Activated CD4-positive, alpha-beta T cell treated with anti-CD3 and anti-CD28 coated beads, Interleukin-2, amount 50 U/mL, for 4 hours (primary cell): ENCODE data around the gene STK39.

Experiments used
- DNase-seq, 2 experiments: peaks; one replicate each; pipeline ENCODE4 v3.0.0-alpha.2; 2020

Gene STK39

DNA sequence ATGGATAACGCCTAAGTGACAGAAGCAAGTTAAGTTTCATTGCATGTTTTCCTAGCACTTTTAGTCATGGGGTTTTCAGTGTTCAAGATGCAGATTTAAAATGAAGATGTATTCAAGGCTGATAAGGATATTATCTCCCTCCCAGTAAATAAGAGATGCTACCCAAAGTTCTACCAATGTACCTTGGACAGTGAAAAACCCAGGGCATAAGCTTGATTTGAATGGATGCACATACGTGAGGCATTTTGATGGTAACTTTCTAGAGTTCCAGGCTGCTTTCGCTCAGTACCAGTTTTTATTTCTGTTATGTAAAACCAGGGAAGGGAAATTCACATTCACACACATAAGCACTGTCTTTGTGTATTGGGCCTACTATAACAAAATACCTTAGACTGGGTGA, 90.3 kb downstream of the STK39 start:
- no peak for DNase-seq

DNA sequence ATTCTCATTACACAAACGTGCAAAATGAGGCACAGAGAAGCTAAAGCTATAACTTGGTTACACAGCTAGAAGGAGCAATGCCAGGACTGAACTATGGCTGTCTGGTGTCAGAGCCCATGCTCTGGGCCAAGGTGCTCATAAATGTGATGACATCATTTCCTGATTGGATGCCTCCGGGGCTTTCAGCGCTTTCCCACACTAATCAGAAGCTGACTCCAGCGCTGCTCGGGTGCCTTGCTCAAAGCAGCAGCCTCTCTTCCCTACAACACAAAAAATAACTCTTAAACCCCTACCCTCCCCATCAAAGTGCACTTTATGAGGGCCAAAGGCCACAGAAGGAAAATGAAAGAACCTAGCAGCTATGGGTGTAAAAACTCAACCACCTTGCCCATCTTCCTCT, 90.7 kb downstream of the STK39 start:
- no peak for DNase-seq

DNA sequence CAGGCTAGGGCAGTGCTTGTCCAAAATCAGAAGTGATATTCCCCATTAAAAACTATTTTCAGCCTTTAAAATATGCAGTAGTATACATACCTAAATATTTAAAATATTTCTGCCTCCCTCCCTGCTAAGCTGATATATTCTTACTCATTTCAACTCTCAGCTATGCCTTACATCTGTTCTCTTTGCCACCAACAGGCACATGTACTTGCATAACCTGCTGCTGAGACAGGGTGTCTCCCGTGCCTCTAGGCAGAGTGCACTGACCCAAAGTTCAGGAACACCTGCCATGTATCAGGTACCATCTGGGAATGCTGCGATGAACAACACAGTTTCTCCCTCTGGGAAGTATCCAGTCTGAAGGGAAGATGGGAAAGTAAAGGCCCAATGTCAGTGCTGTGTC, 91.7 kb downstream of the STK39 start:
- DNase-seq, result no peak

DNA sequence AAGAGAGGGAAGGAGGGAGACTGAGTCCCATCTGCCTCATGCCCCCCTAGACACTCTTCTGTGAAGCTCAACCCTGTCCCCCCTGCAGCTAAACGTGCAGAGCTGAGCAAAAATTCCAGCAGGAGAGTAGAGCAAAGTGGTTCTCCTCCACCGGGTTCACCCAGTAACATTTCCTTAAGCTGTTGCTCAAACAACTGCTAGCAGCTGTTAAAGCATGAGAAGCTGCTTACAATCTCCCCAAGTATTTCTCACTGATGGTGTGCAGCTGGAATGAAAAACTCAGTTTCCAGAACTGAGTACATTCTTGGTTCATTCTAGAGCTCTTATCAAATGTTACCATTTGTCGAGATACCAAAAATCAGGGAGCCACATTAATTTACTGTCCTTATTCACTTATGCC, 92.3 kb downstream of the STK39 start:
- DNase-seq, result no peak

DNA sequence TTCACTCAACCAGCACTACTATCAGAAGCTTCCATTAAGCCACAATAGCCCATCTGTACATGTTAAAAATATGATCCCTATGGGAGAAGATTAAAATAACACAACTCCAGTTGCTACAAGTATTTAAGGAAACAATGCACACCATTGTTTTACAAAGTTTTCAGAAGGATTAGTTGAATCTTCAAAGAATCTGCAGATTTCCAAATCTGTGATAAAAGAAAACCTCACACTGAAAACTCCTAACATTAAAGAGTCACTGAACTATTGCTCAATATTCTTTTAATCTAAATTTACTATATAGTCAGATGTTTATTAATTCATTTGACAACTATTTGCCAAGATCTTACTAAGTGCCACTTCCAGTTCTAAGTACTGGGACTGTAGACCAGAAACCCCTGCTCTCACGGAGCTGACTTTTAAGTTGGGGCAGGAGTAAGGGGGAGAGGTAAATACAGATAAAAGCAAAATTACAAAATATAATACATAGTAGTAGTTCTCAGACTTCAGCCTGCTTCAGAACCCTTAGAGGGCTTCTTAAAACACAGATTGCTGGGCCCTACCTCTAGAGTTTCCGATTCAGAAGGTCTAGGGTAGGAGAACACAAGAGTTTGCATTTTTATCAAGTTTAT, 94.4 kb downstream of the STK39 start:
- DNase-seq, result no peak

DNA sequence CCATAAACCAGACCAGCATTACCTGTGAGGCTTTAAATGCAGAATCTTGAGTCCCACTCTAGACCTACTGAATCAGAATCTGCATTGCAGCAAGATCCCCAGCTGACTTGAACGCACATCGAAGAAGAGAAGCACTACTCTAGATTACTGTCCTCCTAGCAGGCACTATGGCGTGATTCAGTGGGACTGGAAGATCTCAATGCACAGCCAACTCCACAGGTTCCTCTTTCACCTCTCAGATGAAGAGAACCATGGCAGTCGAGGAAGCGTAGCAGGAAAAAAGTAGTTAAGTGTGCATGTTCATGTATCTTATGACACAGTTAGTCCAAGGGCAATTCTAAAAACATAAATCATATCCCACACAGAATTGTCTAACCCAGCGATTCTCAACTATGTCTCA, 97.4 kb downstream of the STK39 start:
- no peak for DNase-seq

DNA sequence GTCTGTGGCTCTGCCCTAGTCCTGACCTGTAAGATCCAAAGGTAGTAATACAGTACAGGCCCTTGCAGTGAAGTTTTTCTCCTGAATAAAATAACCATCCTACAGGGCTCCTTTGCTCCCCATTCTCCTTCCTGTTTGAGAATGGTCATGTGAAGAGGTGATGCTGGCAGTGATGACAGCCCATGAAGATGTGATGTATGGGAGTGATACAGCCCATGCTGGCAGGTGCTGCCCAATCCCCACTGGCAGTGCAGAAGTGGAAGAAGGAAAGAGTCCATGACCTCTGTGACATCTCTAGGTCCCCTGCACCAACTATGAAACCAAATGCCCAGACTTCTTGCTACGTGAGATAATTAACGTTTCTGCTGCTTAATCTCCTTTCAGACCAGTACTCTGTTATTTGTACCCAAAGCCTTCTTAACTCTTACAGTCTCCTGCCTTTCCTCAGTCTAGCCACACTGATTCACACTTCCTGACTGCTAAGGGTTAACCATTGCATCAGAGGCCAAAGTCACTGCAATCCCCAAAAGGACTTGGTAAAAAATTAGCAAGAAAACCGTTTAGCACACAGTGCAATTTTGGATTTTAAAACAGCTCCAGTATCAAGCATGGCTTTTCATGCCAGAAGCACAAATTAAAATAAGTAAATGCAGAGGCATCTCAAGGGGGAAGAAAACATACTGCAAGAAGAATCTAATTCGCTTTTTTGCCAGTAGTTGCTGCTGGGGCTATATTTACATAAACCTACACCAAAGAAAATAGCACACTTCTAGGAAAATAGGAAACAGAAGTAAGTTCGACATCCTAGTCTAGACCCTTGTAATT, 98.0 kb downstream of the STK39 start:
- no peak for DNase-seq

DNA sequence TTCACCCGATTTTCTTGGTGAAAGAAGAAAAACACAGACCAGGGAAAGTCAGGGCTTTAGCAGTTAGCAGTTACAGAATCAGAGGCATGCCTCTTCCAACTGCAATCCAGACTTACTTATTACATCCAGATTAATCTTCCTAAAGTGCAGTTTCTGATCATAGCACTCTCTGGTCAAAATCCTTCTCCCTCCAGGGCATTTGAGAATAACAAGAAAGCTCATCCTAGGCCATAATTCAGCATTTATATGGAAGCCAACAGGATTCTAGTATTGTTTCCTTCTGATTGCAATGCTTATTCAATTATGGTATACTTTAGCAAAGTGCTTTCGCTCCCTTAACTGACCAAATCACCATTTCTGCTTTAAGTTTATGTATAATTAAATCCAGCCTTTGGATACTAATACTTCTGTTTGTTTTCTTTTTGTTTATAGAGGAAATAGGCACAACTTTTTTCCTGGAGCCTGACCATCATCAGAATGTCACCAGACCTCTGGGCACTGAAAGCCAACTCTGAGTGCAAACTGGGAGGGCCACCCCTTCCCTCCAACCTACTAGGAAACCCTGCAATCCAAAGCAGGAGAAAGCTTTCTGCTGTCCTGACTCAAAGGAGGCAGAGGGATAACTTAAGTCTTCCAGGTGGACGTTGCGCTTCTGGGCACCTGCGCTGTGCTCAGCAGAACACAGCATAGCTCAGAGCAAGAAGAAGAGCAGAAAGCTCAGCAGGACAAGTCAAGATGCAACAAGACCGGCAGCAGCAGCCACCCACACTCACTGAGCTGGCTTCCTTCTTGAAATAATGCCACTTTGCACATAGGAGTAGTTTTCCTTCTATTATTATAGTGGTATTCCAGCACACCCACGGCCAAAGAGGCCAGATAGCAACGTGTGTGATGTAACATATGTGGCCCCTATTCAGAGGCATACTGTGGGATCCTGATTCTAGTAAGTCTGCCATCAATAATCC, 99.3 kb downstream of the STK39 start:
- no peak for DNase-seq

DNA sequence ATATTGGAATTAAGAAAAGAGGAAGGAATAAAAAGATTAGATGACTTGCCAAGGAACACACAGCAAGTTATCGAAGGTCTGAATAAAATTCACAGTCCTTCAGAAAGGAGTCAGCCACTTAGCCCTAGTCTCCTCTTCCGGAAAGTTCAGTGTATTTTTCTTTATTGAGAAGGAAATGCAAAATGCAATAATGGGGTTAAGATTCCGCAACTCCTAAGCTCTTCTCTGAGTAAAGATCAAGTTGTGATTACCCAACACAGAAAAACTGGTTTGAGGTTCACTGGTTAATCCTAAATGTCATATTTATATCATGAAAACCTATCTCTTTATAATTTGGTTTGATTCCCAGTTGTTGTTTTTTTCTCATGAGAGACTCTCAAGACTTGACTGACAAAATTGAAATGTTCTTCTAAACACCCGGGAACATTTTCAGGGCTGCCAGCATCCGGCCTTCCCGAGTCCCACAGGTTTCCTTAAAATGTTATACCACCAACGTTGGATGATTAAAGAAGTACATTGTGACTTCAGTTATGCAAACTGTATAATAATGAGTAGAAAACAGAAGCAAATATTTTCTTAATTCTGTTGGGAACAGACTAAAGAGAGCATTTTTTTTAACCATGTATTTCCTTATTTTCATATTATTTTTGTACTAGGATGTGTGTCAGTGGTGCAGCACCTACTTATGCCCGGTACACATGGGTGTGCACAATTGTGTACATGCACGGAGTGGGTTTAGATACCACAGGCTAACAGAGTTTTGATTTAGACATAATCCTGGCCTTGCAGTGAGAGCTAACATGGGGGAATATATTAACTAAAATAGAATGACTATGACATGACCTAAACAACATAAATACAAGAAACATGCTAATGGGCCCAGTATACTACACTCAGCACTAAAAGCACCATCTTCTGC, 100.2 kb downstream of the STK39 start:
- DNase-seq, result no peak

DNA sequence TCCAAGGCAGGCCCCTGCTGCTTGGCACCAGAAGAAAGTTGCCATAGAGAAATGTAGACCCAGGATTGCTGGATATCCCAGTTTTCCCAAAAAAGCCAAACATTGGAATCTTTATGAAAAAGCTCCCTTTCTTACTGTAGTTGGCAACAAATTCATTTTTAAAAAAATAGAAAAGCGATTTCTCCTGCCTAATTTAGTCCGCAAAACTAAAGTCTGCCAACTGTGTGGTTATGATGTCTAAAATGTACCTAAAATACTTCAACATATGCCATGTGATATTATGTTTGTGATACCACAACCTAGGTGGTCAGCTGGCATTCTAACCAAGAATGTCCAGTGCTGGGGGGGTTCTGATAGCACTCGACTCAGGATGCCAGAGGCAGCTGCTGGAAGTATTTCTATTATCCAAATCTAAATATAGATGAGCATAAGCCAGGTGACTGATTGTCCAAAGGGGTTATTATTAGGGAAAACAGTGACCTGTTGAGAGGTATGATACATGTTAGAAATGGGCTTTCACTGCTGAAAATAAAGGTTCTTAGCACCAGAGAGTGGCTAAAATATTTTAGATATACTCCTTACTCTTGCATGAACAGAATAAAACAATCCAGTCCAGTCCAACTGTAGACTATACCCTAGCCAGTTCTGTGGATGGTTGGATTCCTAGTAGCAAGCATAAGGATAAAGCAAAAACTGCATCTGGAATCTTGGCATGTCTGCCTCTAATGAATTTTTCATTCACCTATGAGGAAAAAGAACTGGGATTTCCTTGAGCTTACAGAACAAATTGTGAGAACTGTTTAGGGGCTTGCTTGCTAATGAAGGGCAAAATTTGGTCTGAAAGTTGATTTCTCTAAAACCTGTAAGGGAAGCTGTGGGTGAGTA, 101.7 kb downstream of the STK39 start:
- DNase-seq, result no peak

DNA sequence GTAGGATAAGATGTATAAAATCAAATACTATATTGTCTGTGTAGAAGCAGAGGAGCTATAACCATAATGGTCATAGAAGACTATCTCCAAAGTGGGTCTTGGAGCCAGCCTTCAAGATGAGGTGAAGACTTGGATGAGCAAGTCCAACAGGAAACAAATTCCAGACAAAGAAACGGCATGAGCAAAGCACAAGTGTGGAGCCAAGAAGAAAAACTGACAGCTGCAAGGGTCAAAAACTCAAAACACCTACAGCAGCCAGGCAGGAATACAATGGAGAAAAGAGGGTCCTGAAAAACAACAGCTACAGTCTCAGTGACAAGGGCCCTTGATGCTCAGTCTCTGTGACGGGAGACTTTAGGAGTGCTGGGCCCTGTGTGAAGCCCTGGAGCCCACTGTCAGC, 102.4 kb downstream of the STK39 start:
- DNase-seq, result no peak

DNA sequence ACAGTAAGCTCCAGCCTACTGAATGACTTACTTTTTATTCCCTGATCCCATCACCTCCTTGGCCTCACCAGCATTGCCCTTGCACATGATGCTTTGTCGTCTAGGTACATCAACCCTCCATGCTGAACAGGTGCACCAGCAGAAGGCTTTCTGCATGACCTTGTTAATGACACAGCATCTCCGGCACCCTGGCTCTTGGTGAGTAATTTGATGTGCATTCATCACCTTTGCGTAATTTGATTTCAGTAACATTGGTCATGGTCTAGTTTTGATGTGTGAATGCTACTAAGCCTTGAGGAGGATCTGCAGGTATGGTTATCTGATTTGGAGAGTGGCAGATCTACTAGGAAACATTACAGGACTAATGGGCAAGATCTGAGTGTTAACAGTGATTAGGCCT, 103.6 kb downstream of the STK39 start:
- DNase-seq, result no peak

DNA sequence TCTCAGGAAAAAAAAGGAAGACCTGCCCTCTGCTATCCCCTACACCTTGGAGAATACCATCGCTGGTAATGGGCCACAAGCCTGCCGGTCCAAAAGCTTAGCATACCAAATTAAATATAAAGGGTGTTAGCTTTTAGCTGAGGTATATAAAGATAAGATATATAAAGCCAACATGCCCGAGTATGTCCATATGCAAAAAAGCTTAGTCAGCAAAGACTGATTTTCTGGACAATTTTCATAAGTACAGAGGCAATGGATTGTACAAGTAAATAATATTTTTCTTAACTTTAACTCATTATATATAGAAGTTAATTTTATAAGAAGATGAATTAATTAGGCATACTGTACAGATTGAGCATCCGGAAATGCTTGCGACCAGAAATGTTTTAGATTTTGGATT, 106.5 kb downstream of the STK39 start:
- no peak for DNase-seq

DNA sequence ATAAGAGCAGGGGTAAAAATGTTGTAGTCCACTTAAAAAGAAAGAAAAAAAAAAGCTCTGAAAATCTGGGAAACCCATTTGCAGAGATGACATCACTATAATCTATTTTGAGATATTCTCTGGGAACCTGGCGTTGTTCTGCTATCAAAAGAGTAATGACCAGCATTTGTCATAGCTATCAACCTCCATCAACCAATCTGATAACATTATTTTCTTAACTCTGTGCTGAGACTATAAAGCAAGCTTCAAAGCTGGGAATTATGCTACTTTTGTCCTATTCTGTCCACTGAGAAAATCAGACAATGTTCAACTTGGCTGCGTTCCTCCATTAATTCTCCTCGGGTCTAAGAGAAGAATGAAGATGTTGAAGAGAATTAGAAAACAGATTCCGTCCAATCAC, 107.5 kb downstream of the STK39 start:
- no peak for DNase-seq

DNA sequence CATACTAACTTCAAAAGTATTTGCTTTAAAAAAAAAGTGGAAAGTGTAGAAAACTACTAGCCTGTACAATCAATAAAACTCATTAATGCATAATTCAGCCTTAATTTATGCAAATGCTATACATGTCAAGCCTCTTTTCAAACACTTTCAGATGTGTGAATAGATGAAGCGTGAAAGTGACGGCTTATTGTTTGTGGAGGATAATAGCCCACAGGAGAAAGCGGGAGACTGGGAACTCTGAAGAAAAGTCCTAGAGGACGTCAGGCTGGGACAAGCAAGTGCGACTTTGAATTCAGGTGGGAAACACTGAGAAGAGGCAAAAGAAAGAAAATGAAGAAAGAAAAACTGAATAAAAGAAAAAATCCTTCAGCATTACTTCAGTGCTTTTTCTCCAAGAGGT, 108.5 kb downstream of the STK39 start:
- no peak for DNase-seq

DNA sequence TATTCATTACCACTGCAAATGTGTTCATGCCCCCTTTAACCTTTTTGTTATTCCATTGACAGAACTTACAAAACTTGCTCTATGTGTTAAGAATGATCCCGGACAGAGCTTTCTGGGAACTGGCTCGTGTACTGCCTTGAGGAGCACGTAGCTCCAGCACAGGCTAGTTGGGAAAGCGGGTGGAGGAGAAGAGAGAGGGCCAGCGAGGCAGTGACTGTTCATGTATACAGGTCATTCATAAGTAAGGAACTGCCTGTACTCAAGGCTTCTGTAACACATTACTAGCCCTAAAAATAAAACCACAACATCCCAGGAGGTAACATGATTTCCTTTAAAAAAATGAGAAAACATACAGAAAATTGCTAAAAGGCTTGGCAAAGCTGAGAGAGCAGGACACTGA, 109.0 kb downstream of the STK39 start:
- DNase-seq, result no peak

DNA sequence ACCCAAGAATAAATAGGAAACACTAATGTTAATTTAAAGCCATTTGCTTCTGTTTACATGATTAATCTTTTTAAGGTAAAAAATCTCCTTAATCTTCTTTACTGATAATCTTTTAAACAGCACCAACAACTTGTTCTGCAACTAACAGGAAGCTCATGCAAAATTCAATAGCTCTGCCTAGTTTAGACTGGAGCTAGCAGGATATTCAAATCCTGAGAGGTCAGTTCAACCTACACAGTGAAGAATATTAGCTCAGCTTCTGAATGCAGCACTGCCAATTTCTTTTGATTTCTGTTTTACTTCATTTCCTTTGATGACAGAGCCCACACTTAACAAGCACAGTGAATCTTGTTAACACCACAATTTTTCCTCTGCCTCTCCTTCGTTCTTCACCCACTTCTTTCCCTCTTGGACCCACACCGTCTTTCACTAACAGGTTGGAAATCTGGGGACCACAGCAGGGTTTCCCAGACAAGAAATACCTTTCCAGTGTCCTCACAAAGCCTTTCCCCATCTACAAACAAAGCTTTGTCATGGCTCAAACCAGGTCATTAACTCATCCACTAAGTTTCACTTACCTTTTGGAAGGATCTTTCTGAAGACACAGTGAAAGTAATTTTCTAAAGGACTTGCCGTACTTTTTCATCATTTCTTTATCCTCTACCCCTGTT, 109.8 kb downstream of the STK39 start:
- no peak for DNase-seq

DNA sequence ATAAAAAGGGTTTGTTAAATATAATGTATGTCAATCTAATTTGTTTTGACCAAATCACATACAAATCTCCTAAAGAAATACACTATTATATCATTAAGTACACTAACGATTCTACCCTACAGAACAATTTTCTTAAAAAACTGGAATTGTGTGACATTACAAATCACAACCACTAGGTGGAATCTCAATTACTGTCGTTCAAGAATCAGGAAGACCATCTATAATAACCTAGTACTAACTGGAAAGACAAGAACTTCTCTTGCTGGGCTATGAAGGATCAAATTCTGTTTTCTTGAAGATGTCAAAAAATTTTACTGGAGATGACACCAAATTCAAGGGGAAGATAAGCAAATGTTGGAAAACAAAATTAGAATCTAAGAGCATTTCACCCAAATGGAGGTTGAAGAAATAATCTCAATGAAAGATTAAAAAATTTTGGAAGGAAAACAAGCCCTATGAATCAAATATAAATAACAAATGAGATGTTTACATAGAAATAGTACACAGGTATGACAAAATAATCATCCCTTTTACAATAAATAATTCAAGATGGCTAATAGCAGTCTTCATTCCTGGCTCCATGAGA, 110.9 kb downstream of the STK39 start:
- no peak for DNase-seq

DNA sequence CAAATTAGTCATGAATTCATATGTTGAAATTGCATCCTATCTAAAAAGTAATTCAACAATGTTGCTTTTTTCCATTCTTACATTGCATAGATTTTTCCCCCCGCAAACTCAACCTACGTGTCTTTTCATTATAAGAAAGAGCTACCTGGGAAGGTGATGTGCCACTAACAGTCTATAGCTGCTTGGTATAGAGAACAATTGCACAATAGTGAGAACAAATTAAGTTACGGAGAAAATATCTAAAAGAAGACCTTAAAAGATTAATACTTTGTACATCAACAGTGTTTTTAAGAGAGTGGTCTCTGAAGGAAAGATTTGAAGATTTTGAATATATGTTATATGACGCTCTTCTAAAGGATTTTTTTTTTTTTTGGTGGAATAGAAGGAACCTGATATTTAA, 111.8 kb downstream of the STK39 start:
- DNase-seq, result no peak

DNA sequence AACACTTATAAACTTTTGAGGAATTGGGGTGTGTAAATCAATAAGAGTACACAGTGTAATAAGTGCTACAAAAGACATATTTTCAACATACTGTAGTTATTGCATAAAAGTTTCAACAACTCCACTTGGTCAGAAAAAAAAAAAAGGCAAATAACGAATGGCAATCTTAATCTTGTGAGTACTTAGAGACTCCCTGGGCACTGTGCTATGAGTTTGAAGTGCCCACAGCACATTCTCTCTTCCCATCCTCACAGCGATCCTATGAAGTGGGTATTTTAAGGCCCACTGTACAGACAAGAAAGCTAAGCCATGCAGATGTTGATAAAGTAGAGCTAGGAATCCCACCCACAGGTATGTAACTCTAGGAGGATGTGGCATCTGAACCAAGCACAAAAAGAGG, 112.3 kb downstream of the STK39 start:
- DNase-seq, result no peak
